Measurements from ENCODE around the gene RANBP3.
"Not testable (repeated sequence)": the region's sequence is repeated elsewhere in the genome, so short reads cannot be mapped to it uniquely, and the experiment has no call there.

Gene RANBP3

DNA sequence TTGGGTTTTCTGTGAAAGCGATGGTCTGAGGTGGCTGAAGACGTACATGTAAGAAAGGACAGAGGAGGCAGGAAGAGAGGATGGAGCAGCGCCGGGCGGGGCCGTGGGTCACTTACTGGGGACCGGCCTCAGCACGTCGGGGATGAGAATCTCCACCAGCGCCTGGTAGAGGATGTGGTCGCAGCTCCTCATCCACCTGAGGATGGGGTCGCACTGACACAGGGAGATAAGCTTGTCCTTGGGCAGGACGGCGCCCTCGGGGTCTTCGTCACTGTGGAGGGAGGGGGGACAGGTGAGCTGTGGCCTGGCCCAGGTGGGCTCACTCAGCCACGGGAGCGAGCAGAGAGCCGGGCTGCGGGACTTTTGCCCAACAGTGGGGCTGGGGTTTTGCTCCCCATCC lies 29.0 kb upstream of the RANBP3 start:
- DNase-seq: no peak

DNA sequence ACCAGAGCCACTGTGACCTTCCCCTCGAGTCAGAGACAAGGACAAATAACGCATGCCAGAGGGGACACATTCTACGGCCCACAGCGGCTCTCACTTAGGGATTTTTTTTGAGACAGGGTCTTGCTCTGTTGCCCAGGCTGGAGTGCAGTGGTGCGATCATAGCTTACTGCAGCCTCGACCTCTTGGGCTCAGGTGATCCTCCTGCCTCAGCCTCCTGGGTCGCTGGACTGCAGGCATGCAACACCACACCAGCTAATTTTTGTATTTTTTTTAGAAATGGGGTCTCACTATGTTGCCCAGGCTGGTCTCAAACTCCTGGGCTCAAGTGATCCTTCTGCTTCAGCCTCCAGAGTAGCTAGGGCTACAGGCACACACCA lies 28.1 kb upstream of the RANBP3 start:
- not testable (repeated sequence) for DNase-seq

DNA sequence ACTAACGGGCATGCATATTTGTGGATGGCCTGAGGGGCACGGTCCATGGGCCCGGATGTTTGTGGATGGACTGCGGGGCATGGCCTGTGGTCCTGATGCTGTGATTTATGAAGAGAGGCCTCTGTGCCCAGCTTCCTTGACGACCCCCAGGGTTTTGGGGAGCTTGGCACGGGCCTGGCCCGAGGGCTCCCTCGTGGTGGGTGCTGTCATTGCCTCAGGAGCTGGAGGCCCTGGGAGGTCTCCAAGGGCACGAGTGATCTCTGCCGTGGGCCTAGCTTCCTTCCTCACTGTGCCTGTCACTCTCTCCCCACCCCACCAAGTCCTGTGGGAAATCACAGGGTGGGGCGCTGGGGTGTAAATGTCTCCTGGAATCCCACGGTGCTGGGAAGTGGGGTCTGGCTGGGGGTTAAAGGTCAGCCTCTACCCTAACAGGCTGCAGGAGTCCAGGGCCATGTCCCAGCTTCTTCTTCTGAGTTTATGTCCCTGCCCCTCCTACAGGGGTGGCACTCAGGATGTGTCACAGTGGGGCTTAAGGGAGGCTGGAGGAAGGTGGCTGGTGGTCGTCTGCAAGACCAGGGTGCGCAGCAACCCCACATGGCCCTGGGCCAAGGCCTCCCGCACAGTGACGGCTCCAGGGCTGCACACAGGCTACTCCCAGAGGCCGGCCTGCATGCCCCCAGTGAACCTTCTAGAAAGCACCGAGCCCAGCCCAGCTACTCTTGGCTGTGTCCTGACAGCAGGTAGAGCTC lies 27.6 kb upstream of the RANBP3 start:
- no peak for DNase-seq

- DNase-seq: no peak
Measured at GRCh38 chr19:6003976-6004375, 26.0 kb upstream of the RANBP3 start.

DNA sequence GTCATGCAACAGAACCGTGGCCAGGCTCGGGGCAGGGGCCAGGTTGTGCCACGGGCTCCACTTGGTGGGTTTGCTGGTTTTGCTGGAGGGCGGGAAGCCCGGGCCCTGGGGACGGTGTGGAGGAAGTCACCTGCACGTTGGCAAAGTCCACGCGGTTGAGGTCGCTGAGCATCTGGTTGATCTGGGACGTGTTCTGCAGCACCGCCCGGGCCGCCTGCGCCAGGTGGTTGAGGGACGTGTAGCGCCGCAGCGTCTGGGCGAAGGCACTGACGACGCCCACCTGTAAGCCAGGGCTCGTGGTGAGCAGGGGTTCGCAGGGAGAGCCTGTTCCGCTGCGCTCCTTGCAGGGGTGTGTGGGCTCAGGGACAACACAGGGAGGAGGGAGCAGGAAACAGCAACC lies 24.7 kb upstream of the RANBP3 start:
- DNase-seq: no peak

DNA sequence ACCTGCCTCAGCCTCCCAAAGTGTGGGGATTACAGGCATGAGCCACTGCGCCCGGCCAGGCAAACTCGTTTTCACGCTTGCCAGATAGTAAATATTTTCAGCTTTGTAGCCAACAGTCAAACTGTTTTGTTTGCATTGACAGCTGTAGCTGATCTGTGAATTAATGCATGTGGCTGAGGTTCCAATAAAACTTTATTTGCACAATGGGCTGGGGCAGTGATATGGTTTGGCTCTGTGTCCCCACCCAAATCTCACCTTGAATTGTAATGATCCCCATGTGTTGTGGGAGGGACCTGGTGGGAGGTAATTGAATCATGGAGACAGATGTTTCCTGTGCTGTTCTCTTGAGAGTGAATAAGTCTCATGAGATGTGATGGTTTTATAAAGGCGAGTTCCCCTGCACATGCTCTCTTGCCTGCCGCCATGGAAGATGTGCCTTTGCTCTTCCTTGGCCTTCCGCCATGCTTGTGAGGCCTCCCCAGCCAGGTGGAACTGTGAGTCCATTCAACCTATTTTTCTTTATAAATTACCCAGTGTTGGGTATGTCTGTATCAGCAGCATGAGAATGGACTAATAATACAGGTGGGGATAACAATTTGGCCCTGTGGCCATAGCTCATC lies 22.4 kb upstream of the RANBP3 start:
- DNase-seq: no peak

GRCh38 chr19:5999693-6000092 lies 21.8 kb upstream of the RANBP3 start:
- DNase-seq: no peak

DNA sequence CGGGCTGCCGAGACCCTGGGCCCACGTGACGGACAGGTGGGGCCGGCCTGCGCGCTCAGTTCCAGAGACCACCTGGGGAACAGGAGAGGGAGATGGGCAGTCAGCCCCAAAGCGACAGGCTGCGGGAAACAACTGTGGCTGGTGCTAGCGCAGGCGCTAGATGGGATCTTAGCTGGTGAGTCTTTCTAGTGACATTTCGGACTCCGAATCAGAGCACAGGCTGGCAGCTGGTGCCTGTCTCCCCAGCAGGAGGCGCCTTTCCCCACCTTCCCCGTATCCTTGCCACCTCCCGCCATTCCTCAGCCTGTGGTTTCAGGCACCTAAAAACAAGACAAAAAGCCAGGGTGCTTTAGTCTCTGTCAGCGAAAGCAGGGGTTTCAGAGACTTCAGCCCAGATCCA lies 19.4 kb upstream of the RANBP3 start:
- no peak for DNase-seq

DNA sequence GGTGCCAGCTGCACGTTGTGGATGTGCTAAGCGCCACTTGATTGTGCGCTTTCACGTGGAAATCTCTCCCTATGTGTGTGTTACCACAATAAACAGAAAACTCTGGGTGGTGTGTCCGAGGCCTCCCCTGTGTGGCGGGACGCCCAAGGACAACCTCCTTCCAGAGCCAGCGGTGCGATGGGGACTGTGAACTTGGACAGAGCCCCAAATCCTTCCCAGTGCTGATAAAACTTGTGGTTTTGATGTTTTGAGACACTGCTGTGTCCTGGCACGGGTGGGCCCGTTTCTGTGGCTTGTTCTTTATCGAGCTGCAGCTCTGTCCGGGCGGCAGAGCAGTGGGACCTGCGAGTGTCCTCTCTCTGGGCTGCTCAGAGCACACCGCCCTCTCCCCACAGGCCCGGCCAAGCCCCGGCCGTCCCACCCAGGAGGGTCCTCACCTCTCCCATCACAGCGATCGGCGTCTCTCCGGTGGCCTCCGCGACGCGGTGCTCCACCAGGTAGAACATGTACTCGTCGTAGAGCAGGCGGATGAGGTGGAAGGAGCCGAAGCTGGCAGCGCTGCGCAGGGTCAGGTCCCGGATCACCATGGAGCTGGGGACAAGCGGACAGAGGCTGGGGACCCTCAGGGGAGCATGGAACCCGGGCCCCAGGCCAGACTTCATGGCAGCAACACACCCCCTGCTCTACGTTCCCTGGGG lies 18.8 kb upstream of the RANBP3 start:
- DNase-seq: no peak

DNA sequence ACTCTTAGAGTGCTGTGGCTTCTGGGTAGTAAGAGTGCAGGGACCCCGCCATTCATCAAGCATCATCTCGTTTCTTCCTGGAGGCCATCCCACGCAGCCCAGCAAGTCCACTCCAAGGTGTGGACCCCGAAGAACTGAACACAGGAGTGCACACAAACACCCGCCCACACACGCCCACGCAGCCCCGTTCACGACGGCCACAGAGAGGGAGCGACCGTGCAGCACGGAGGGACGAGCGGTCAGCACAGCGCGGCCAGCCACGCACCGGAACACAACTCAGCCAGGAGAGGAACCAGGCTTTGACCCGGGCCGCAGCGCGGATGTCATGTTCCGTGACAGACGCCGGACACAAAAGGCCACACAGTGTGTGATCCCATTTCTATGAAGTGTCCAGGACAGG lies 18.2 kb upstream of the RANBP3 start:
- no peak for DNase-seq

- no peak for DNase-seq
Measured at GRCh38 chr19:5995606-5996005, 17.7 kb upstream of the RANBP3 start.

GRCh38 chr19:5994405-5995165 lies 16.6 kb upstream of the RANBP3 start:
- no peak for DNase-seq

DNA sequence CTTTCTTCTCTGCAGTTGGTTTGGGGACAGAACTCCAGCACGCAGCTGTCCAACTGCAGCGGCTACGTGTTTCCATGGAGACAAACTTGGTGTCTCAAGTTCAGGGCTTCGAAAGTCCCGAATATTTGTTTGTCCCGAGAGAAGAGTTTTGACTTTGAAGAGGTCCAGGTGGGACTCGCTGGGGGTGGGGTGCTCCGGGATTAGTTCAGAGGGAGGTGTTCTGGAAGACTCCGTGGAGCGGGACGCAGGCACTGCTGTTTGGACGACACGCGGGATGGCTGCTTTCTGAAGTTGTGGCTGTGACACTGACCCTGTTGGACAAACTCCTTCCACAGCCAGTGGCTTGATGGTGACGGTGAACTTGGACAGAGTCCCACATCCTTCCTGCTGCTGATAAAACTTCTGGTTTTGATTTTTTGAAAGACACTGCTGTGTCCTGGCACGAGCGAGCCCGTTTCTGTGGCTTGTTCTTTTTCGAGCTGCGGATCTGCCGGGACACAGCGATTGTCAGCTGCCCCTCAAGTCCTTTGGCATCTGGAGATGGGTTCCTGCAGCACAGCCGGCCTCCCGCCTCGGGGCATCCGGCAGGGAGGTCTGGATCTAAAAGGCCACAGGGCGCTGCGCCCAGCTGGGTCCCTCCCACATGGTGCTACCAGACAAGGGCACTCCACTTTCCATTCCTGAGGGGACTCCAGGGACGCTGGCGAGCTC lies 15.9 kb upstream of the RANBP3 start:
- no peak for DNase-seq

DNA sequence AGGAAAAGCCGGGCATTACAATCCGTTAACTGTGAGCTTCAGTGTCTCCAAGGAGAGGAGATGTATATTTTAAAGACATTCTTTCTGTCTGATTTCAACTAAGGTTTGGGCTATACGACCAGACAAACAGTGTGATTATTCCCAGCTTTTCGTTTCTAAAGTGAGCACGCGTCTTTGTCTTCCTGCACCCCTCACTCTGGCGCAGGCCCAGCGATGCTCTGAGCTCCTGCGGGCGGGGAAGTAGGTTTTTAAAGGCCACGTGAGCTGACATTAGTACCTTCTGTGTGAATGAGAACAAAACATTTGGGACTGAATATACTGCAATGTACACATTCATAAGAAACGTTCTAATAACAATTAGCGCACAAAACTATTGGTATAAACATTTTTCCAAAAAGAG lies 15.3 kb upstream of the RANBP3 start:
- no peak for DNase-seq

DNA sequence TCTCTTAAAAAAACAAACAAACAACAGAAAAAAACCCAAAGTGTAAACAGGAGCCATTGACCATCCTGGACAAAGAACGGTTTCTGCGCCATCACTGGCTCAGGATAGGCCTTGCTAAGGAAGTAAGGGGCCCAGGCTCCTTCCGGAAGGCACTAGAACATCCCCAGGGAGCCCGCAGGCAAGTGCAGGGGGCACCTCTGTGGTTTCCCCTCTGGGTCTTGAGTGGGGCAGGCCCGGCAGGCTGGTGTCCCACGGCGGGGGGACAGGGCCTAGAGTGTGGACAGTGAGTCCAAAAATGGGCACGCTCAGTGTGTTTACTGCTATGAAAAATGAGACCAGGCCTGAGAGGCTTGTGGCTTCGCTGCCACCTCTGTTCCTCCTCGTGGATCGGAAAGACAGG lies 14.8 kb upstream of the RANBP3 start:
- DNase-seq: no peak

GRCh38 chr19:5991244-5991838 lies 13.4 kb upstream of the RANBP3 start:
- no peak for DNase-seq

GRCh38 chr19:5990289-5990797 lies 12.4 kb upstream of the RANBP3 start:
- DNase-seq: peak; percentile 51

DNA sequence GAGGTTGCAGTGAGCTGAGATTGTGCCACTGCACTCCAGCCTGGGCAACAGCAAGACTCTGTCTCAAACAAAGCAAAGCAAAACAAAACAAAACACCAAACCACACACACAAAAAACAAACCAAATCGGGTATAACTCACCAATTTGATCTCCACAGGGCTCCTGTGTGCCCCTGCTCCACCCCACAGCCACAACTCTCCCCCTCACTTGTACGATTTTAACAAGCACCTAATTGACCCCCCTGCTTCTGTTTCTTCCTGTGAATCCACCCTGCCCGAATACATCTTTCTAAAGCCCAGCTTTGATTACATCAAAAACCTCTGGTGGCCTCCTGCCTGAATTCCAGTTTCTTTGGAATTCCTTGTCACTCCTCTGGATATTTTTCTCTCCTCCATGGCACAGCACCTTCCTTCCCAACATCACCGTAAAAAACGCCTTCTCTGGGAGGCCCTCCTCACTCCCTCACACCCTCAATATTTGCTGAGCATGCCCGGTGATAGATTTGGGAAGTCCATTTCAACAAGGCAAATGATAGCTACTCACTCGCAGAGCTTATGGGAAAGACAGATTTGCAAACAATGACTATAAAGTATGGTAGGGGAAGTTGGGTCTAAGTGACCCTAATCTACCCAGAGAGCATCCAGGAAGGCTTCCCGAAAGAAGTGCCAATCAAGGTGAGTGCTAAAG lies 11.6 kb upstream of the RANBP3 start:
- no peak for DNase-seq

GRCh38 chr19:5988517-5989387 lies 10.8 kb upstream of the RANBP3 start:
- no peak for DNase-seq

DNA sequence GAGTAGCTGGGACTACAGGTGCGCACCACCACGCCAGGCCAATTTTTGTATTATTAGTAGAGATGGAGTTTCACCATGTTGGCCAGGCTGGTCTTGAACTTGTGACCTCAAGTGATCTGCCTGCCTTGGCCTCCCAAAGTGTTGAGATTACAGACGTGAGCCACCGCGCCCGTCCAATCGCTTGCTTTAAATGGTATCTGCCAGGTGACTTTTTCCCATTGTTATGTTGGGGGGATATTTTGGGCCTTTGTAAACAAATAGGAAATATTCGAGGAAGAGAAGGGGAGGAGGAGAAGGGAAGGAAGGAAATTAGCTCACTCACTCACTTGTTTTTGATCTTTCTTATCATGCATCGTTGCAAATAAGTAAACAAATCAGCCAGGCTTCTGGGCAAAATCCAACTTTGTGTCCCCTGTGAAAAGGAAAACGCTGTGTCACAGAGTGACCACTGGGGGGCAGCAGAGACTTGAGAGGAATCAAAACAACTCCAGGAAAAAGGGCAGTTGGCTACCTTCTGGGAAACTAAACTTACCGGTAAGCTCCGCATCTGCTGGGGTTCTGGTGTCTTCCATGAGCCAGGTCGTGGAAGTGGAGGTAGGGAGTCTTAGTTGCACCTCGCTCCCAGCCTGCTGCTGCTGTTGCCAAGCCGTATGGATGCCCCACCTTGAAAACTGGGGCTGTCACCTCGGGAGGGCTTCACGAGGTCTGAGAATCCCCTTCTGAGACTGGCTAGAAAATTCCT lies 9.3 kb upstream of the RANBP3 start:
- DNase-seq: peak; percentile 43

Data from NCI-H226 (cell line).